ENCODE measurements around the gene GSTO2. TPM values are rescaled to one million over a fixed set of nuclear protein-coding genes. Genes with fewer than 3 reads are reported as not detected.

Gene GSTO2
- total and polyA plus RNA-seq, 2 of the 13 experiments (the other 11 are each of a cell fraction or from before 2014, with no cell fraction given), result 2.1 to 7.9 TPM

DNA sequence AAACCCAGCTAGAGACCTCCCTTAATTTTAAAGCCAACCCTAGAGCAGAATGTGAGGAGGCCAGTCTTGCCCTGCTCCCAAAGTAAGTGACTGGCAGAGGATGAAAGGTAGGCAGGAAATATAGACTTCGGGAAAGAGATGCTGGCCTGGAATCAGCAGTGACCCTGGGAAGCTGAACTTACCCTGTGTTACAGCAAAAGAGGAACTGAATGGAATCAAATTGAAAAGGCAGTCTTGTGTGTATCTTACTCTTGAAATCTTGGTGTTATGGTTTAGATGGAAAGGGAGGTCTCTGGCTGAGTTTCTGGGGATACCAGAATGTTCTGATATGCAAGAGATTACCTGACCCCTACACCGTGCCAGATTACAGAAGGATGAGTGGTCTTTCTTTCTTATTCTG, 28.9 kb upstream of the GSTO2 start:
- Histone ChIP-seq H3K4me2 (ENCODE audit: low read depth, low read length) (no peak overlapping the region), H3K4me3 (replicated peaks in 1 of 3; ENCODE audit: insufficient read depth in 1 of 3, low read depth in 2 of 3, low read length in 3 of 3) (no peak overlapping the region), H3K9ac (ENCODE audit: insufficient read depth, low read depth, low read length) (no peak overlapping the region), H3K36me3 (replicated peaks in 1 of 2; ENCODE audit: control insufficient read depth in 1 of 2, insufficient read depth in 2 of 2, low read length in 2 of 2) (no peaks in the 10 kb centered on the region), H3K79me2 (ENCODE audit: insufficient read depth, low read length) (no peaks in the 10 kb centered on the region), H3K4me1 (ENCODE audit: insufficient read depth, low read length) (peaks cover 19% of the 10 kb centered on the region), H4K20me1 (ENCODE audit: insufficient read depth, low read length) (no peaks in the 10 kb centered on the region), H3K9me3 (ENCODE audit: low read length) (peaks cover 3% of the 10 kb centered on the region), H3K27ac (ENCODE audit: extremely low read length, insufficient read depth, low read length) (no peak overlapping the region), H2AFZ (ENCODE audit: low read length) (no peak overlapping the region), H3K27me3 (ENCODE audit: control insufficient read depth in 1 of 2, insufficient read depth in 2 of 2, low read length in 2 of 2) (no peaks in the 10 kb centered on the region; a peak in 1 of 5 replicates)
- 48% methylated on average over 2 of the region's 2 CpGs for WGBS (ENCODE audit: low lambda C conversion rate)
- BruUV-seq (replicated peaks), result no TSS peak
- CTCF ChIA-PET (ENCODE audit: low intra/inter-chr PET ratio, low total read pairs), result no interaction called here
- no peak for ATAC-seq
- TF ChIP-seq, protein P1, sequence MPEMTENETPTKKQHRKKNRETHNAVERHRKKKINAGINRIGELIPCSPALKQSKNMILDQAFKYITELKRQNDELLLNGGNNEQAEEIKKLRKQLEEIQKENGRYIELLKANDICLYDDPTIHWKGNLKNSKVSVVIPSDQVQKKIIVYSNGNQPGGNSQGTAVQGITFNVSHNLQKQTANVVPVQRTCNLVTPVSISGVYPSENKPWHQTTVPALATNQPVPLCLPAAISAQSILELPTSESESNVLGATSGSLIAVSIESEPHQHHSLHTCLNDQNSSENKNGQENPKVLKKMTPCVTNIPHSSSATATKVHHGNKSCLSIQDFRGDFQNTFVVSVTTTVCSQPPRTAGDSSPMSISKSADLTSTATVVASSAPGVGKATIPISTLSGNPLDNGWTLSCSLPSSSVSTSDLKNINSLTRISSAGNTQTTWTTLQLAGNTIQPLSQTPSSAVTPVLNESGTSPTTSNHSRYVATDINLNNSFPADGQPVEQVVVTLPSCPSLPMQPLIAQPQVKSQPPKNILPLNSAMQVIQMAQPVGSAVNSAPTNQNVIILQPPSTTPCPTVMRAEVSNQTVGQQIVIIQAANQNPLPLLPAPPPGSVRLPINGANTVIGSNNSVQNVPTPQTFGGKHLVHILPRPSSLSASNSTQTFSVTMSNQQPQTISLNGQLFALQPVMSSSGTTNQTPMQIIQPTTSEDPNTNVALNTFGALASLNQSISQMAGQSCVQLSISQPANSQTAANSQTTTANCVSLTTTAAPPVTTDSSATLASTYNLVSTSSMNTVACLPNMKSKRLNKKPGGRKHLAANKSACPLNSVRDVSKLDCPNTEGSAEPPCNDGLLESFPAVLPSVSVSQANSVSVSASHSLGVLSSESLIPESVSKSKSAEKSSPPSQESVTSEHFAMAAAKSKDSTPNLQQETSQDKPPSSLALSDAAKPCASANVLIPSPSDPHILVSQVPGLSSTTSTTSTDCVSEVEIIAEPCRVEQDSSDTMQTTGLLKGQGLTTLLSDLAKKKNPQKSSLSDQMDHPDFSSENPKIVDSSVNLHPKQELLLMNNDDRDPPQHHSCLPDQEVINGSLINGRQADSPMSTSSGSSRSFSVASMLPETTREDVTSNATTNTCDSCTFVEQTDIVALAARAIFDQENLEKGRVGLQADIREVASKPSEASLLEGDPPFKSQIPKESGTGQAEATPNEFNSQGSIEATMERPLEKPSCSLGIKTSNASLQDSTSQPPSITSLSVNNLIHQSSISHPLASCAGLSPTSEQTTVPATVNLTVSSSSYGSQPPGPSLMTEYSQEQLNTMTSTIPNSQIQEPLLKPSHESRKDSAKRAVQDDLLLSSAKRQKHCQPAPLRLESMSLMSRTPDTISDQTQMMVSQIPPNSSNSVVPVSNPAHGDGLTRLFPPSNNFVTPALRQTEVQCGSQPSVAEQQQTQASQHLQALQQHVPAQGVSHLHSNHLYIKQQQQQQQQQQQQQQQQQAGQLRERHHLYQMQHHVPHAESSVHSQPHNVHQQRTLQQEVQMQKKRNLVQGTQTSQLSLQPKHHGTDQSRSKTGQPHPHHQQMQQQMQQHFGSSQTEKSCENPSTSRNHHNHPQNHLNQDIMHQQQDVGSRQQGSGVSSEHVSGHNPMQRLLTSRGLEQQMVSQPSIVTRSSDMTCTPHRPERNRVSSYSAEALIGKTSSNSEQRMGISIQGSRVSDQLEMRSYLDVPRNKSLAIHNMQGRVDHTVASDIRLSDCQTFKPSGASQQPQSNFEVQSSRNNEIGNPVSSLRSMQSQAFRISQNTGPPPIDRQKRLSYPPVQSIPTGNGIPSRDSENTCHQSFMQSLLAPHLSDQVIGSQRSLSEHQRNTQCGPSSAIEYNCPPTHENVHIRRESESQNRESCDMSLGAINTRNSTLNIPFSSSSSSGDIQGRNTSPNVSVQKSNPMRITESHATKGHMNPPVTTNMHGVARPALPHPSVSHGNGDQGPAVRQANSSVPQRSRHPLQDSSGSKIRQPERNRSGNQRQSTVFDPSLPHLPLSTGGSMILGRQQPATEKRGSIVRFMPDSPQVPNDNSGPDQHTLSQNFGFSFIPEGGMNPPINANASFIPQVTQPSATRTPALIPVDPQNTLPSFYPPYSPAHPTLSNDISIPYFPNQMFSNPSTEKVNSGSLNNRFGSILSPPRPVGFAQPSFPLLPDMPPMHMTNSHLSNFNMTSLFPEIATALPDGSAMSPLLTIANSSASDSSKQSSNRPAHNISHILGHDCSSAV (CRISPR knock-in tag; IDR thresholded peaks at IDR 0.05; ENCODE audit: borderline replicate concordance), result no peak
- TF ChIP-seq MIER2 (CRISPR knock-in tag; IDR thresholded peaks at IDR 0.05) (no peak), TCF12 (IDR thresholded peaks at IDR 0.05) (no peak), TCF12 (CRISPR knock-in tag; IDR thresholded peaks at IDR 0.05) (no peak), SMAD3 (CRISPR knock-in tag; IDR thresholded peaks at IDR 0.05) (no peak)
- in situ Hi-C loops (cut with HindIII; ENCODE audit: extremely low pct_ligation_motif_present, low pct_unique_long_range_greater_than_20kb) (no loop called here), intact Hi-C loops (cut with micrococcal nuclease; ENCODE audit: unreplicated experiment) (no loop called here)
- POLR2A ChIA-PET, result no interaction called here
- DNase-seq (ENCODE audit: low spot score), result no peak
- FAIRE-seq, result no peak

Data from HepG2 (cell line).